RWPE1 (cell line): ENCODE data around the gene TH.

Source experiments
- CTCF ChIA-PET: fragments of 350-600 bp; sonication (Branson Sonifier 250); formaldehyde crosslinking; extraction: SDS; loops from one replicate; lab custom pipeline; 2021; lab: Yijun Ruan, JAX
- POLR2A ChIA-PET: fragments of 400-600 bp; formaldehyde crosslinking; extraction: SDS; loops from one replicate; lab custom pipeline; 2020; ENCODE audit warnings: antibody characterized with exemption; ENCODE audit not compliant: low non-redundant PET; lab: Yijun Ruan, JAX
- DNase-seq: peaks from one replicate; pipeline ENCODE4 v3.0.0; 2012; ENCODE audit warnings: low spot score
- H3K27ac ChIP-seq: fragments of 450-650 bp; 2 replicates; pipeline ENCODE4 v1.5.1; 2017
- TF ChIP-seq, protein P1 (sequence below): fragments of 450-650 bp; conservative IDR thresholded peaks from 2 replicates; pipeline ENCODE4 v1.5.1; 2017; ENCODE audit warnings: low read depth, mild to moderate bottlenecking

Gene TH

DNA sequence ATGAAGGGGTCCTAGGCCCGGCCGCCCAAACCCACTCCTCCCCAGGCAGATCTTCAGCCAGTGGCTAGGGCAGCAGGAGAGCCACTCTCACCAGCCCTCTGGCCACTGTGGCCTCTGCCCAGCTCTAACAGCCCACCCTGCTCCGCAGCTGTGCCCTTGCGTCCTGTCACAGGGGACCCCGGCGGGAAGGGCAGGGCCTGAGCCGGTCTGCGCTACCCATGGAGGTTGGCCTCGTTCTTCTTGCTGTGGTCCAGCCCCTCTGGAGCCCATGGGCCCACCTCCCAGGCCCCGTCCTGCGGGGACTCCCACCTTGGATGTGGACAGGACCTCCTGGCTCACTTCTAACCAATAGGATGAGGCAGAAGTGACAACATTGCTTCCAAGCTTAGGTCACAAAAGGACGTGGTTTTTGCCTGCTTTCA is 38.3 kb upstream of the TH start:
- ChIA-PET POLR2A (interaction anchor here (0.6 kb wide), 1 partner anchor 67 kb away, joined by 3 read pairs; no protein-coding TSS in a partner anchor), CTCF (no interaction called here)
- TF ChIP-seq, protein P1, sequence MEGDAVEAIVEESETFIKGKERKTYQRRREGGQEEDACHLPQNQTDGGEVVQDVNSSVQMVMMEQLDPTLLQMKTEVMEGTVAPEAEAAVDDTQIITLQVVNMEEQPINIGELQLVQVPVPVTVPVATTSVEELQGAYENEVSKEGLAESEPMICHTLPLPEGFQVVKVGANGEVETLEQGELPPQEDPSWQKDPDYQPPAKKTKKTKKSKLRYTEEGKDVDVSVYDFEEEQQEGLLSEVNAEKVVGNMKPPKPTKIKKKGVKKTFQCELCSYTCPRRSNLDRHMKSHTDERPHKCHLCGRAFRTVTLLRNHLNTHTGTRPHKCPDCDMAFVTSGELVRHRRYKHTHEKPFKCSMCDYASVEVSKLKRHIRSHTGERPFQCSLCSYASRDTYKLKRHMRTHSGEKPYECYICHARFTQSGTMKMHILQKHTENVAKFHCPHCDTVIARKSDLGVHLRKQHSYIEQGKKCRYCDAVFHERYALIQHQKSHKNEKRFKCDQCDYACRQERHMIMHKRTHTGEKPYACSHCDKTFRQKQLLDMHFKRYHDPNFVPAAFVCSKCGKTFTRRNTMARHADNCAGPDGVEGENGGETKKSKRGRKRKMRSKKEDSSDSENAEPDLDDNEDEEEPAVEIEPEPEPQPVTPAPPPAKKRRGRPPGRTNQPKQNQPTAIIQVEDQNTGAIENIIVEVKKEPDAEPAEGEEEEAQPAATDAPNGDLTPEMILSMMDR = no peak
- no peak for DNase-seq
- H3K27ac ChIP-seq = peak overlapping the region; percentile 72; the same call in 1 of the 2 replicates

DNA sequence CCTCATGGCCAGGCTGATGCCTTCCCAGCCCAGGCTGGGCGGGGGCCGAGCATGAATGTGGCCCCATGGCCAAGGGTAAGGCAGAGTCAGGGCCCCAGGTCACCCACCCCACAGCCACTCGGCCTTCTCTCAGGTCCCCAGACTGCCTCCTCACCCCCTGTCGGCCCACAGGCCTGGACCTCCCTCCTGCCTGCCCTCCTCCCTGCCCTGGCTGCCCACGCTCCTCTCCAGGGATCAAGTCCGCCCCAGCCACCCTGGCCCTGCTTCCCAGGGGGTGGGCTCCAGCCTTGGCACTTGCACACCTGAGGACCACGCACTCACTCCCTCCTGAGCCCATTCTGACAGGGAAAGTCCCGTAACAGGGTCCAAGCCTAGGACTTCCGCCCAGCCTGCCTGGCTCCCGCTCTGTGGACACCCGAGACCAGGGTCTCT is 37.8 kb upstream of the TH start:
- ChIA-PET POLR2A (no interaction called here), CTCF (interaction anchor here (0.6 to 1.8 kb wide), 11 partner anchors 9 to 702 kb away, joined by 3 to 11 read pairs (median 4); partner anchors contain the start of gene ASCL2)
- DNase-seq = no peak
- TF ChIP-seq, protein P1 = no peak
- H3K27ac ChIP-seq = peak overlapping the region; percentile 72

GRCh38 chr11:2208691-2209369 is 37.2 kb upstream of the TH start:
- TF ChIP-seq, protein P1 = peak; percentile 45
- ChIA-PET POLR2A (interaction anchor here (0.9 kb wide), 1 partner anchor 14 kb away, joined by 3 read pairs; no protein-coding TSS in a partner anchor), CTCF (interaction anchor here (0.6 to 1.8 kb wide), 12 partner anchors 10 to 702 kb away, joined by 3 to 11 read pairs (median 4); partner anchors contain the start of gene ASCL2)
- peak overlapping the region; percentile 72 for H3K27ac ChIP-seq
- DNase-seq = no peak

DNA sequence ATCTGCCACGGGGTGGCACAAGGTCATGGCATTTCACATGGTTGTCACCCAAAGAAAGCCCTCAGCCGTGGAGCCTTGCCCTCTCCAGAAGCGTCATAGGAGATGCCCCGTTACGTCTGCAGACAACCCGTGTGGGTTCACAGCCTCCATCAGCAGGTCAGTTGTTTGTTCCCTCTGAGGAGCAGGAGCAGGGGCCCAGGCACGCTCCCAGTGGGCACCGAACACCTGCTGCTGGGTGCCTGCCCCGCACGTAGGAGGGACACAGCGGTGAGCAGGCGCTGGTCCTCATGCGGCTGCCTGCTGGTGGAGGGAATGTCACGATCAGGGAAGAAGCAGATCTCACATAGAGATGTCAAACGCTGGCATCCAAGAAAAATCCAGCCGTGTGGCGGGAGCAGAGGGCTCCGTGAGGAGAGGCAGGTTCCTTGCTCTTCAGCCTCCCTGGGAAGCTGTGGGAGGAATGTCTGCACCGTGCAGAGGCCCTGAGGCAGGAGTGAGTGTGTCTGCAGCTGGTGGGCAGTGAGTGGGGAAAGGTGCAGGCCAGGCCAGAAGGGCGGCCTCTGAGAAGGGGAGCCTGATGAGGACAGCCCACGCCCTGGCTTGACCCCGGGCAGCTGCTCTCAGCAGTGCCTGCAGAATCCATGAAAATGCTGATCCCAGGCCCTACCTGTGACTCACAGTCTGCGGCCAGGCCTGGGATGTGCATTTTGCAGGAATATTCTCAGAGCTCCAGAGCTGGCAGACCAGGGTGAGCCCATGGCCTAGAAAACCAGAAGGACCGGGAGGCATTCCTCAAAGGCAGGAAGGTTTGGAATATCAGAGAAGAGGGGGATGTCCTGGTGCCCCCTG is 36.4 kb upstream of the TH start:
- DNase-seq = no peak
- POLR2A ChIA-PET = interaction anchor here (0.9 kb wide), 1 partner anchor 14 kb away, joined by 3 read pairs; no protein-coding TSS in a partner anchor
- CTCF ChIA-PET = interaction anchor here (0.6 to 1.8 kb wide), 10 partner anchors 10 to 824 kb away, joined by 3 to 11 read pairs (median 6); partner anchors contain the start of gene ASCL2
- TF ChIP-seq, protein P1 = no peak
- H3K27ac ChIP-seq = peak overlapping the region; percentile 72

GRCh38 chr11:2207212-2207611 is 35.6 kb upstream of the TH start:
- CTCF ChIA-PET = interaction anchor here (0.8 kb wide), 1 partner anchor 63 kb away, joined by 4 read pairs; the partner anchor contains the start of gene ASCL2
- POLR2A ChIA-PET = no interaction called here
- TF ChIP-seq, protein P1 = no peak
- no peak for DNase-seq
- H3K27ac ChIP-seq = no peak overlapping the region
